Measurements from ENCODE around the gene FOXD2.

FOXD2 gene

DNA sequence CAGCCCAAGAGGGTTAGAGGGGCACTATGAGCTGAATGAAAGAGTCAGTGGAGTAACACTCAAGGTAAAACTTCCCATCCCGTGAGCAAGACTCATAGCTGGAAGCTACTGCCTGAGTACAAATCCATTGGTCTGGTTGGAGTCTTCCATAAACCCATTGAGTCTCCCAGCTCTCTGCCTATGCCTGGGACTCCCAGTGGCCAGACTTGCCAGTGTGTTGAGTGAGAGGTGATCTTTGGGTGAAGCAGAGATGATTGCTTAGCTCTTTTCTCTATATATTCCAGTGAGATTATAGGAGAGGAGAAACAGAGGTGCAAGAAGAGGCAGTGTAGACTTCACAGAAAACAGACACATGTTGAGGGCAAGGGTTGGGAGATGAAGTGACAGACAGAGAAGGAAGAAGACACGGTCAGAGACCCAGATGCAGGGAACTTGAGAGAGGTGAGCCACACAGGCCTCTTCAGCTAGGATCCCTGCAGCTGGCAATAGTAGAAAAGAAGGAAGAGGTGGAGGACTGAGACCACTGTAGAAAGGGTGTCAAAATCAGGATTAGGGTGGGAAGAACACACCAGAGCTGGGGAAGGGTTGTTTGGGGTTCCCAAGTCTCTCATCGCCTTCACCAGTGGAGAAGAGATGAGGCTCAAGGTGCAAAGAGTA is 3.7 kb downstream of the FOXD2 start:
- no peak for TF ChIP-seq GATA2 (IDR thresholded peaks at IDR 0.05; ENCODE audit: low read depth, low read length)
- no peak for TF ChIP-seq GATA3 (IDR thresholded peaks at IDR 0.05; ENCODE audit: low read depth, low read length)

GRCh38 chr1:47442202-47442601 is 4.4 kb downstream of the FOXD2 start:
- no peak for TF ChIP-seq GATA2 (IDR thresholded peaks at IDR 0.05; ENCODE audit: low read depth, low read length)

DNA sequence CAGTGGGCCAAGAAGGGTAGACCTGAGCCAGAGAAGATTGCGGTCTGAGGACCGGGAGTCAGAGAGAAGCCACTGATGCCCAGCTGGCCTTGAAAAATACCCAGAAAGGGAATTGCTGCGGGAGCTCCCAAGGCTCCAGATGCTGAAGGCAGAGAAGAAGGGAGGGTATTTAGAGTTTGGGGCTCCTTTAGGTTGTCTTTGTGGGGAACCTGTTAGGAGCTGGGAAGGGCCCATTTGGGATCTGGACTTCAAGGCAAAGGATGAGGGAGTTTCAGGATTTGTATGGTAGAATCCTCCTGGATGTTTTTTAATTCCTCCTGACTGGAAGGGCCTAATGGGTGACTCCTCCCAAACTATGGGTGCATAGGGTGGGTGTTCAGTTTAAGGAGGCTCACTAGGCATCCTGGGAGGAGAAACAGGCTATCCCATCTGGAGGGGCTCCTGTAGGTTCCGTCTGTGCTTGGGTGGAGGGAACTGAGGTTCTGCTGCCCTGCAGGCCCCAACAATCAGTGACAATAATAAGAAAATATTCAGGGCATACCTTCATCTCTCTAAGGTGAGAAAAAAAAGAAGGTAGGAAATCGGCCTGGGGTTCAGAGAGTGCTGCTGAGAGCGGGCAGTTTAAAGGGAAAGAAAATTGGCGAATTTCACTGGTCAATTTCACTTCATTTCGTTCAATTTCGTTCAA is 5.1 kb downstream of the FOXD2 start:
- TF ChIP-seq GATA2 (IDR thresholded peaks at IDR 0.05; ENCODE audit: low read depth, low read length) (no peak), GATA3 (IDR thresholded peaks at IDR 0.05; ENCODE audit: low read depth, low read length) (no peak)

DNA sequence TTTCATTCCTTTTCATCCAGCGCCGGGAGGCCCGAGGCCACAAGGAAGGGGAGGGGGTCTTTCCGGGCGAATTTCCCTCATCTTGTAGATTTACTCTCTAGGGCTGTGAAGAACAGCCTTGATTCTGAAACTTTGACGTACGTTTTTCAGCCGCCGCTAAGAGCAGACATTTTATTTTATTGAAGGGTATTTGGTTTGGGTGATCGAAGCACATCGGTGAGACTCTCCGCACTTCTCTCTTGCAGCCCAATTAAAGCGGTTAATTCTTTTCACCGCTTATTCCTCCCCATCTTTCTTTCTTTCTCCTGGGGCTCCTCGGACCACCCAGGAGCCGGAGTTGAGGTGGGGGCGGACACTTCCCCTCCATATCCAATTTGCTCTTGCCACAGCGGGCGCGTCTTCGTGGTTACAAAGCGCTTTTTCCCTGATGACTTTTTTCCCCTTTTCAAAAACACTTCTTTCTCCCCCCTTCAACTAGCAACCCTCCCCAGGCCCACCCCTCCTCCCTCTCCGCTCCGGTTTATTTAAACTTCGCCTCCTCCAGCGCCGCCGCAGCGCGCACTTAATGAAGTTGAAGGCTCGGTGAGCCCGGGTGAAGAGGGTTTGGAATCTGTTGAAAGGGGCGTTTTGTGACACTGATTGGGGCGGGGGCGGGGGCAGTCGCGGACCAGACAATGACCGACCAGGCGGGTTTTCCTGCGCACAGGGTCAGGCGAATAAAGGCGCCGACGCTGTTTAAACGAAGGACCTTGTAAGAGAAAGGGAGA is 5.9 kb downstream of the FOXD2 start:
- TF ChIP-seq GATA2 (IDR thresholded peaks at IDR 0.05; ENCODE audit: low read depth, low read length) (no peak), GATA3 (IDR thresholded peaks at IDR 0.05; ENCODE audit: low read depth, low read length) (no peak)

GRCh38 chr1:47444297-47444561 is 6.4 kb downstream of the FOXD2 start:
- TF ChIP-seq GATA3 (IDR thresholded peaks at IDR 0.05; ENCODE audit: low read depth, low read length): no peak
- TF ChIP-seq GATA2 (IDR thresholded peaks at IDR 0.05; ENCODE audit: low read depth, low read length): no peak

DNA sequence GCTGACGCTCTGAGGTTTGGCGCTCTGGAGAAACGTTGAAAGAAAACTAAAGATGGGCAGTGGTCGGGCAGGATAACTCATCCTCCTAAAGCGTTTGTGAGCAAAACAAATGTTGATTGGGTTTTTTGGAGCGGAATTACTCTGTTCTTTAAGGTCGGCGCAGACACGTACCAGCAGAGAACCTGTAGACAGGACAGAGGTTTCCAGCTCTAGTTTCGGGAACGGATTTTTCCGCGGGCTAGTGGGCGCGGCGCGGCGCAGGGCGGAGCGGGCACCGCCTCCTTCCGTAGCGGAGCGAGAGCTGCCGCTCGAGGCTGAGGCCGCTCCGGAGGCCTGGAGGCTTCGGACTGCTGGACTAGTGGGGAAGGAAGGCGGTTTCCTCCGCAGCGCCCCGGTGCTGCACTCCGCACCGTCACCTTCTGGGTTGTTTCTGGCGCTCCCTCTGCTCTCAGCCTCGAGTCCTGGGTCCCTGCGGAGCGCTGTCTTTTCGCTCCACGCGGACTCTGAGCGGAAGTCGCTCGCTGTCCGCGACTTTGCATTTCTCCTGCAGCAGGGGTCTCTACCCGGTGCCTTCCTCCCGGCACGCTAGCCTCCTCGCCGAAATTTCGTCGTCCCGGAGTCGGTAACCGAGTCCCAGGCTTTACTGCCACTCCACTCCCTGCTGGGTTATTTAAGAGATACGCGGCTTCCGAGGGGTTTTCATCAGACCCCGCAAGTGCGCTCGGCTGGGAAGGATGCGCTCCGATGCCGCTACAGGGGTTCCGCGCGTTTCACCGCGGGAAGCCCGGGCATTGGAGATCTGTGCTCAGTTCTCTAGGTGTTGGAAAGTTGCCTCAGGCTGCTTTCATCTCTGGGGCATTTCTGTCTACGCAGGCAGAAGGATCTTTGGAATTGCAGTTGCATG is 7.0 kb downstream of the FOXD2 start:
- no peak for TF ChIP-seq GATA2 (IDR thresholded peaks at IDR 0.05; ENCODE audit: low read depth, low read length)
- TF ChIP-seq GATA3 (IDR thresholded peaks at IDR 0.05; ENCODE audit: low read depth, low read length): no peak

DNA sequence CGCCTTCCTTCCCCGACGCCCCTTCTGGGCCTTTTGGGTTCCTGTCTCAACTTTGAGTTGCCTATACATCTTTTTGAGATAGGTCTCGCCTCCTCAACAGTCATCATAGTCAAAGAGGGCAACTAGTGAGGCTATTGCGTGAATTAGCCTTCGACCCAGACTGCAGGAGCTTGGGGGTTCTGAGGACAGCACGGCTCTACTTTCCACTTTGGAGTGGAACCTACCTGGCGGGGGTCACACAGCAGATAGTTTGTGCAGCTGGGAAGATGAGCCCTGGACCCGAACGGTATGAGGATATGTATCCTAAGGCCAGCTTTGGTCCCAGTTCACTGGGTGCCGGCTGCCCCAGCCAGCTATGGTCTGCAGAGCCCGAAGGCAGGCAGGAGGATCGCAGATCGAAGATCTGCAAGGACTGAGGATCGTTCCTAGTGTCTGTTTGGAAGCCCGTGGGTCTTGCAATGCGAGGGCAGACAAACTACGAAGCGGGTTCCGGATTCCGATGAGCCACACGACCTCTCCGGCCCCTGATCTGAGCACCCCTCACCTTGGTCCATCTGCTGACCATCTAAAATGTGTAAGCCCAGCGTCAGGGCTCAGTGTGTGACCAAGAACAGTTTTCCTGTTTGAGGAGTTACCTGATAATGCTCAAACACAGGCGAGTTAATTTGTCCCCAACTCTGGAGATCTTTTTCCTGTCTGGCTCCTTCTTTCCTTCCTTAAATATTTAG is 8.1 kb downstream of the FOXD2 start:
- TF ChIP-seq GATA2 (IDR thresholded peaks at IDR 0.05; ENCODE audit: low read depth, low read length) (no peak), GATA3 (IDR thresholded peaks at IDR 0.05; ENCODE audit: low read depth, low read length) (no peak)

GRCh38 chr1:47448462-47449222 is 10.8 kb downstream of the FOXD2 start:
- TF ChIP-seq GATA3 (IDR thresholded peaks at IDR 0.05; ENCODE audit: low read depth, low read length) (no peak), GATA2 (IDR thresholded peaks at IDR 0.05; ENCODE audit: low read depth, low read length) (no peak)

DNA sequence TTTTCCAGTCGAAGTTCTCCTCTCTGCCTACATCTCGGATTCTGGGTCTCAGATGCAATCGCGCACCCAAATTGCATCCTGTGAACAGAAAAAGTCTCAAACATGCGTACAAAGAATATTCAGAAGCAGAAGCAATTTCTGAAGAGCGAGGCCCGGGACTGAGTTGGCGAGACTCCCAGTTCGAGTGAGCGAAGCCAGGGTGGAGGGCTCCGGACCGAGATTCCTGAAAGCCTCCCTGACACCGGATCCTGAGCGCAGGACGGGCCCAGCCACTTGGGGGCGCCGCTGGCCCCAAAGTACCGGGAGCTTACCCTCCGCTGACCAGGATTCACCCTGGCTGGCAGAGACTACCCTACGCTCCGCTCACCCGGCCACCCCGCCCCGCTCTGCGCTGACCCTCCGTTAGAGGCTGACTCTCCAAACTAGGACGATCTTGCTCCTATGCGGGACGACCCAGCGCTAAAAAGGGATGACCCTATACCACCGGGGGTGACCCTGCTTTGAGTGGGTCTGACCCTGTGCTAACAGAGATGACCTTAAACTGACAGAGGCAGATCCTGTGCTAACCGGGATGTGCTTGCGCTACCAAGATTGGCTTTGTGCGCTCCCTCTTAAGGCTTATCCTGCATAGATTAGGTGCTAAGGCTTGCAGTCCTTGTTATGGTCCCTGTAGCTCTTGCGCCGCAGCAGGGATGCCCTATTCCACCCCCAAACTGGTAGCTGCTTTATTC is 12.1 kb downstream of the FOXD2 start:
- TF ChIP-seq GATA2 (IDR thresholded peaks at IDR 0.05; ENCODE audit: low read depth, low read length) (no peak), GATA3 (IDR thresholded peaks at IDR 0.05; ENCODE audit: low read depth, low read length) (no peak)

- TF ChIP-seq GATA2 (IDR thresholded peaks at IDR 0.05; ENCODE audit: low read depth, low read length) (no peak), GATA3 (IDR thresholded peaks at IDR 0.05; ENCODE audit: low read depth, low read length) (no peak)
Observed at GRCh38 chr1:47450606-47451005, 12.8 kb downstream of the FOXD2 start.

DNA sequence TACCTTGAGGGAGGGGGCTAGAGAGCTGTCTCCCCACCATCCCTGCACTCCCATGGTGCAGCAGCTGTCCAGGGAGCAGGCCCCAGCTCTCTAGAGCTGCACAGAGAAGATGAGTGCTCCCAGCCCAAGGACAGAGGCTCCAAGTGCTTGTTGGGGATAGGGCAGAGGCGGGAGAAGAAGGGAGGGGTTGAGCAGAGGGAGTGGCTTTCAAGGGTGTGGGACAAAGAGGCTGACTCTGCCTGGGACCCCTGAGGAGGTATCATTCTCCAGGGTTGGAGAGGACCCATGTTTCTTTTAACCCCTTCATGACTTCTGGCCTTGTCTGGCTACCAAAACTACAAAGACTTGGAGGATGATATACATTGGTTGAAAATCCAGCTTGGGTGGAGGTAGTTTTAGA is 14.6 kb downstream of the FOXD2 start:
- TF ChIP-seq GATA3 (IDR thresholded peaks at IDR 0.05; ENCODE audit: low read depth, low read length) (no peak), GATA2 (IDR thresholded peaks at IDR 0.05; ENCODE audit: low read depth, low read length) (no peak)

DNA sequence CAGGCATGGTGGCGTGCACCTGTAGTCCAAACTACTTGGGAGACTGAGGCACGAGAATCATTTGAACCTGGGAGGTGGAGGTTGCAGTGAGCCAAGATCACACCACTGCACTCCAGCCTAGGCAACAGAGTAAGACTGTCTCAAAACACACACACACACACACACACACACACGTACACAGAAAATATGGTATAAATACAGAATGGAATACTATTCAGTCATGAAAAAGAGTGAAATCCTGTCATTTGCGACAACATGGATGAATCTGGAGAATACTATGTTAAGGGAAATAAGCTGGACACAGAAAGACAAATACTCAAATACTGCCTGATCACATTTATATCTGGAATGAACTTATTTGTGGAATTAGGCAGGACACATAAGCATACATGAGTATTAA is 18.4 kb downstream of the FOXD2 start:
- no peak for TF ChIP-seq GATA2 (IDR thresholded peaks at IDR 0.05; ENCODE audit: low read depth, low read length)
- no peak for TF ChIP-seq GATA3 (IDR thresholded peaks at IDR 0.05; ENCODE audit: low read depth, low read length)
